NT2/D1 (cell line): Measurements from ENCODE around the gene NUP35.

ENCODE experiments used
- SUZ12 ChIP-seq: IDR thresholded peaks from 2 replicates; pipeline ENCODE4 v1.6.1; 2011; ENCODE audit not compliant: insufficient read length, insufficient read depth; ENCODE audit errors: extremely low read depth
- YY1 ChIP-seq: IDR thresholded peaks from 2 replicates; pipeline ENCODE4 v1.6.1; 2011; ENCODE audit not compliant: insufficient read length, insufficient read depth
- ZNF274 ChIP-seq: IDR thresholded peaks from 2 replicates; pipeline ENCODE4 v1.6.1; 2011; ENCODE audit warnings: mild to moderate bottlenecking, low read depth, low read length

GRCh38 chr2:183163821-183164649 lies 39.8 kb downstream of the NUP35 start:
- no peak for TF ChIP-seq ZNF274
- TF ChIP-seq YY1 = no peak
- no peak for TF ChIP-seq SUZ12
